NCI-H1092 treated with DMSO at 0.1 percent for 48 hours (cell line): ENCODE results near the gene TRIP13.
"Not testable (repeated sequence)": the region's sequence is repeated elsewhere in the genome, so short reads cannot be mapped to it uniquely, and the experiment has no call there.

Source experiments
- DNase-seq: peaks from one replicate; lab custom pipeline; 2025; lab: John Stamatoyannopoulos, UW

Gene TRIP13

GRCh38 chr5:937151-937924 is 44.7 kb downstream of the TRIP13 start:
- DNase-seq: no peak

DNA sequence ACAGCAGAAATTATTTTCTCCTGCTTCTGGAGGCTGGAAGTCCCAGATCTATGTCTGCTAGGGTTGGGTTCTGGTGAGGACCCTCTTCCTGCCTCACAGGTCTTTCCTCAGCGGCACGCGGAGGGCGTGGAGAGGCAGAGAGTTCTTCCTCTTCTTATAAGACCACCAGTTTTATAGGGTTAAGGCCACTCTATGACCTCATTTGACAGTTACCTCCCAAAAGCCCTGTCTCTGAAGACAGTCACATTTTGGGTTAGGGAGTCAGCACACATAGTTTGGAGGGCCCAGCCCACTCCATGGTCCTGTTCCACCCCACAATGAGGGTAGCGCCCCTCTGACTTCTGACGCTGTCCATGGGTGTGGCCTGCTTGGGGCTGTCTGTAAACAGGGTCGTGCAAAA is 46.7 kb downstream of the TRIP13 start:
- no peak for DNase-seq

DNA sequence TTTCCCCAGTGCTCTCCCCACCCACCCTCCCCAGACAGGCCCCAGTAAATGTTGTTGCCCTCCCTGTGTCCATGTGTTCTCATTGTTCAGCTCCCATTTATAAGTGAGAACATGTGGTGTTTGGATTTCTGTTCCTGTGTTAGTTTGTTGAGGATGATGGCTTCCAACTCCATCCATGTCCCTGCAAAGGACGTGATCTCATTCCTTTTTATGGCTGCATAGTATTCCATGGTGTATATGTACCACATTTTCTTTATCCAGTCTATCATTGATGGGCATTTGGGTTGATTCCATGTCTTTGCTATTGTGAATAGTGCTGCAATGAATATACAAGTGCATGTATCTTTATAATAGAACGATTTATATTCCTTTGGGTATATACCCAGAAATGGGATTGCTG is 48.1 kb downstream of the TRIP13 start:
- not testable (repeated sequence) for DNase-seq

DNA sequence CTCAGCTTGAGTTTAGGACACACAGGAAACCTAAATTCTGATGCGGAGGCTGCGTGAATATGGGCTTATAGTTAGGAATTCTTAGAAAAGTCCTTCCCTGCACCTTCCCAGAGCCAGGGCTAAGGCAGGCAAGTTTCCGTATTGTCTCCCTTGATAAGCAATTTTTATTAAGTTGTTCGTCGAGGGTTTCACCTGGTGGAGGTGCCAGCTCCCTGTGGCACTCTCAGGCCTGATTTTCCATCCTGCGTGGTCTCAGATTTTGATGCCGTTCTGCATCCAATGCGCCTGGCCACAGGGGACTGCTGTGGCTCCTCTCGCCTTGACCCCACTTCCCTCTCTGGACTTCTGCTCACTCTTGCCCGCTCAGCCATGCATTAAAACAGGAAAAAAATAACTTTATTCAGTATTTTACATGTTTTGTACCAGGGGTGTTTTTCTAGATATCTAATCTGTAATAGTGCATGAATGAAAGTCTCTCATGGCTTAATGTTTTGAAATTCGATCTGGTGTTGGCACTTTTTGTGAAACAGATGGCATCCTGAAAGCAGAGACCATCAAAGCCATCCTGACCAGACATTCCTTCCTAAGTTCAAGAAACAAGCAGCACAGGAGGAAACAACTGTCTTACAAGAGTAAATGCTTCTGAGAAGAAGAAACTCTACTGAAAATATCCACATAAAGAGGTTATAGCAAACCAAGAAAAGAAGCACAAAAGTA is 50.7 kb downstream of the TRIP13 start:
- no peak for DNase-seq

- no peak for DNase-seq
Measured at GRCh38 chr5:943918-944620, 51.4 kb downstream of the TRIP13 start.

DNA sequence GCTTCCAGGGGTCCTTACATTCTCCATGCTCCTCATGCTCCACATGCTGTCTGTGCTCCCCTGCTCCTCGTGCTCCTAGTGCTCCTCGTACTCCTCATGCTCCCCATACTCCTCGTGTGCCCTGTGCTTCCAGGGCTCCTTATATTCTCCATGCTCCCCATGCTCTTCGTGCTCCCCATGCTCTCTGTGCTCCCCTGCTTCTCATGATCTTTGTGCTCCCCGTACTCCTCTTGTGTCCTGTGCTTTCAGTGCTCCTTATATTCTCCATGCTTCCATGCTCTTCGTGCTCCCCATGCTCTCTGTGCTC is 51.9 kb downstream of the TRIP13 start:
- DNase-seq: no peak

DNA sequence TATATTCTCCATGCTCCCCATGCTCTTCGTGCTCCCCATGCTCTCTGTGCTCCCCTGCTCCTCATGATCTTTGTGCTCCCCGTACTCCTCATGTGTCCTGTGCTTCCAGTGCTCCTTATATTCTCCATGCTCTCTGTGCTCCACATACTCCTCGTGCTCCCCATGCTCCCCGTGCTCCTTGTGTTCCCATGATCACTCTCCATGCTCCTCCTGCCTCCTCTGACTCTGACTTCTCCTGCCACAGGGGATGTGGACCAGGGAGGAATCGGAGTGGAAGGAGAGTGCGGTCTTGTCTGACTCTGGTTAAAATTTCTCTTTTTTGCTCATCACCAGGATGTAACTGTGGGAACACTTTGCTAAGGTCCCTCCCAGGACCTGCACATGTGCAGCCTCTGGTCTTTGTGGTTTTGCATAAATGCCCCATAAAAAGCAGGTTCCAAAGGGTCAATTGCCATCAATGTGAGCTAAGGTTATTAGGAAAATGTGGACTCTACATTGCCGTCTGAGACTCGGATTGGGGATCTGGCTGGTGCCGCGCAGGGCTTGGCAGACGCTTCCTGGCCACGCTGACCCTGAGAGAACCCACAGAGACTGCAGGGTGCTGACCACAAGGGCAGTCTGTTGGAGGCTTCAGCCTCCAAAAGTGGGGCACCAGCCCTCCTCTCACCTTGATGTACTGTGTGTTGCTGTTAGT is 52.5 kb downstream of the TRIP13 start:
- no peak for DNase-seq

DNA sequence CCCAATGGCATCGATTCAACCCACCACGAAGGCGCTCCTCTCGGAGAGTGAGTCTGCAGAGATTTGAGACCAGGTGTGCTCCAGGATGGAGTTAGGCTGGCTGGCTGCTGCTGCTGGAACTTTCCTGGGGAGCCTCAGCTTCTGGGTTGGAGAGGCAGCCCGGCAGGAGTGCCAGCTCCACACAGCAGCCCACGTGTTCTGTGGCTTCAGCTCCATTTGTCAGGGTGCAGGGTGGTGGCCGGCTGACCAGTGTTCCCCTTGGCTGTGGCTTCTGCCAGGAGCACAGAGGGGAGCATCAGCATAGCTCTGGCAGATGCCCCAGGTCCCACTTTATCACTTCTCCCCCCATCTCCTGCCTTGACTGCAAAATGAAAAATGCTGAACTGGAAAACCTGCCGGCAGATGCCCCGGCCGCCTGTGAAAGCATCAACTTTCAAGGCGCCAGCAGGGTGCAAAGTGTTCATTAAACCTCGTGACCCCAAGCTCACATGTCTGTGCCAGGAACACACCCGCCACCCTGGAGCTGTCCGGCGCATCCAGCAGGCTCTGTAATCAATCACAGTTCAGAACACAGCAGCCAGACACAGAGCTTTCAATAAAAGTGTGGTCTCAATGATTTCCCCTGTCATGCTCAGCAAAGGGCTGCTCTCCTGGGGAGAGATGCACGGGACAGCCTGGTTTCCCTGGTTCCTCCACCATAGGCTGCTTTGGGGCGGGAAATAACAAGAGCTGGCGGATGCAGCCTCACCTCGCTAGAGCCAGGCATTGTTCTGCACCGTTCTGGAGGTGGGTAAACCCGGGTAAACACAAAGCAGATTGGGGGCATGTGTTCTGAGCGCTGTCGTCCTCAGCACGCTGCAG is 53.2 kb downstream of the TRIP13 start:
- peak; percentile 43 for DNase-seq

DNA sequence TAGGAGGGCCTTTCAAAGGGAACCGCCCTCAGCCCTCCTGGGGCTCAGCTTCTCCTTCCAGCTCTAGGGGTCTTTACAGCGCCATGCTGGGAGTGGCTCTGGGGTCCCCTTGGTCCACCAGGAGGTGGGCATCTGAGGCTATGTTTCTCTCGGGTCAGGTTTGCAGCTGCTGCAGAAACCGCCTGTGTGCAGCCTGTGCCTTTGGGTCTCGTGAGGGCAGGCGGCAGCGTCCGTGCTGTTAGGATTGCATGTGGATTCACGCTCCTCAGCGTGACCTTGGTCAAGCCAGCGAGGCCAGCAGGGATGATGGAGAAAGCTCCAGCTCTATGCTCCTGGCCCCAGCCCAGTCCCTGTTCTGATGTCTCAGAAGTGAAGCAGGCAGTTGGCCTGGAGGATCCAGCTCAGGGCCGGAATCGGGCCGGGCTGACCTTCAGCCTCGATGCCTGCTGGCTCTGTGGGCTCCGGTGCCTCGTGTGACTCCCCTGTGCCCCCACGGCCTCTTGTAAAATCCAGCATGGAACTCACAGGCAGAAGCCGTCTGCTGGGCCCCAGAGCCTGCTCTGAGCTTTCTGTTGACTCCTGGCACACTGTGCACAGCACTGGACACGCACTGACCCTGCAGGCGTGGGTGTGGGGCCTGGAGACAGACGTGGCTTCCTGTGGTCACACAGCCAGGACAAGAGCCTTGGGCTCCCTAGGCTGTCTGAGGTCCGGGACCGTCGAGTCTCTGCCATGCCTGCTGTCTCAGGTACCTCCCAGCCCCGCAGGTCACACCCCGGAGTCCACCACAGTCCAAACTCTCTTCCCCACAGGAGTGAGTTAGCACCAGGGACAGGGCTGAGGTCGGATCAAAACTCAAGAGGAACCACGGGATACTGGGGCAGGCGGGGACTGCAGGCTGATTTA is 54.3 kb downstream of the TRIP13 start:
- no peak for DNase-seq

DNA sequence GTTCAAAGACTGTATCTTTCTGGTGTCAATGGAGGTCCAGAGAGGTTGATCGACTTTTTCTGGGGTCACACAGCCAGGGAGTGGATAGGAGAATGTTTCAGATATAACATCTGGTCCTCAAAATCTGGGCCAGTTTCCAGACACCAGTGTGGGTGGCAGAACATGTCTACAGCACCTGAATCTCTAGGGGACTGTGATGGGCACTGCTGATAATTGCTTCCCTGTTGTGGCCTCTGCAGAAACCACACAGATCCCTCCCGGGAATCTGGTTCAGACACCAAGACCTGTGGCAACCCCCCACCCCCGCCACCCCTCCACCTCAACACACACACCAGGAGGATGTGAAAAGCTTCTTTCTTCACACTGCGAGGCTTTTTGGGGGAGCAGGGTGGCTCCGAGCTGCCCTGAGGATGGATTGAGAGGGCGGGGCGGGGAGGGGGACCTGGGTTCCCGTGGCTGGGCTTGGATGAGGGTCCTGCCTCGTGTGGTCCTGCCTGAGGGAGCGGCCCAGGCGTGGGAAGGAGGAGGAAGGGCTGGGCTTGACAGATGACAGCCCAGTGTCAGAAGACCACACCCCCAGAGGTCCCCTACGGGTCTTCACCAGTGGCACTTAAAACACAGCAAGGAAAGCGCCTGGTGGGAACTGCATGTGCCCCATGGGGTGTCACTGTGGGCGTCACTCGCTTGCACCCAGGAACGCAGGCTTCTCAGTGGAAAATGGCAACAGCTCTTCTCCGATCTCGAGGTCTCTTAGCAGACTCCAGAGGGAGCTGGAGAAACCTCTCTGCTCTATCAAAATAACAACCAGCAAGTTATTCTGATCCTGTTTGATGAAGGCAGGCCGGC is 55.2 kb downstream of the TRIP13 start:
- DNase-seq: no peak

DNA sequence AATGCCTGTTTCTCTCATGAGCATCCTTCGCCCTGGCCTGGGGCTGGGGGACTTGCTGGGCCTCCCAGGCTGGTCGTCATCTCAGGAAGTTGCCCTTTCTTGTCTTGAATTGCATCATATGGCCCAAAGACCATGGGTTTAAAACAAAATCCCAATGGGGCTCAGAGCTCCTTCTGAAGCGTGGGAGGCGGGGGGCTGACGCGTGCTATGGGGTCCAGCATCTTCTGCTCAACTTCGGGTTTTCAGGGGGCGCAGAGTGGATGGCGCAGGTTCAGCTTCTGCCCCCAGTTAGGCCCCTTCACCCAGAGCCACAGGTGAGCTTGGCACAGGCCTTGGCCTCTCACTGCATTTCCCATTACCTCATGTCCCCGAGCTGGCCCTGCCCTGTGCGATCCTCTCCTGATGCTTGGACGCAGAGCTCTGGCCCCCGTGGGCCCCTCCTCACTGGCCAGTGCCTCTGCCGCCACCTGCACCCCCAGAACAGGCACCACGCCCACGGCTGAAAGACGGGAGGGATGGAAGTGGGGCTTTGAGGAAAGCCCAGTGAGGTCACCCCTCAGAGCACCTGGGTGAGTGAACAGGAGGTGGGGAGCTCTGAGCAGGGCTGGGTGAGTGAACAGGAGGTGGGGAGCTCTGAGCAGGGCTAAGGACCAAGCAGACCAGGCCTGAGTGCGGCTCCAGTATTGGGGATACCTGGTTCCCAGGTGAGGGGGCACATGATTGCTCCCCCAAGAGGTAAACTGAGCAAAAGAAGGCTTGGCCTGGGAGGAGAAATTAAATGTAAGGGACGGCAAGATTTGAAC is 56.0 kb downstream of the TRIP13 start:
- no peak for DNase-seq

DNA sequence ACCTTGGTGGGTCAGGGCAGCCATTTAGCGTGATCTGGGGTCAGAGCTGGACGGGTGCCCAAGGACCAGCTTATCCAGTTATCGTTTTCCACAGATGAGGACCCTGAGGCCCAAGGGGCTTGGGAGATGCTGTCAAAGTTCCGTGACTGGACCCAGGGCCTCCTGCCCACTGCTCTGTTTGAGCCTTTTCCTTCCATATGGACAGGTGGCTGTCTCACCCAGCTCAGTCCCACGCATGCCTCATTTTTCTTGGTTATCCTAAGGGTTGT is 56.5 kb downstream of the TRIP13 start:
- no peak for DNase-seq

- no peak for DNase-seq
Measured at GRCh38 chr5:949815-950560, 57.3 kb downstream of the TRIP13 start.

- DNase-seq: no peak
Measured at GRCh38 chr5:951940-952596, 59.4 kb downstream of the TRIP13 start.

- DNase-seq: no peak
Measured at GRCh38 chr5:952597-953271, 60.0 kb downstream of the TRIP13 start.

- no peak for DNase-seq
Measured at GRCh38 chr5:953535-954449, 61.1 kb downstream of the TRIP13 start.
